Measurements from ENCODE around the gene GUCY2D.
A peak's percentile ranks its signal among the peaks of the same experiment; 100 is the strongest.
"Not testable (repeated sequence)": the region's sequence is repeated elsewhere in the genome, so short reads cannot be mapped to it uniquely, and the experiment has no call there.

GUCY2D gene

DNA sequence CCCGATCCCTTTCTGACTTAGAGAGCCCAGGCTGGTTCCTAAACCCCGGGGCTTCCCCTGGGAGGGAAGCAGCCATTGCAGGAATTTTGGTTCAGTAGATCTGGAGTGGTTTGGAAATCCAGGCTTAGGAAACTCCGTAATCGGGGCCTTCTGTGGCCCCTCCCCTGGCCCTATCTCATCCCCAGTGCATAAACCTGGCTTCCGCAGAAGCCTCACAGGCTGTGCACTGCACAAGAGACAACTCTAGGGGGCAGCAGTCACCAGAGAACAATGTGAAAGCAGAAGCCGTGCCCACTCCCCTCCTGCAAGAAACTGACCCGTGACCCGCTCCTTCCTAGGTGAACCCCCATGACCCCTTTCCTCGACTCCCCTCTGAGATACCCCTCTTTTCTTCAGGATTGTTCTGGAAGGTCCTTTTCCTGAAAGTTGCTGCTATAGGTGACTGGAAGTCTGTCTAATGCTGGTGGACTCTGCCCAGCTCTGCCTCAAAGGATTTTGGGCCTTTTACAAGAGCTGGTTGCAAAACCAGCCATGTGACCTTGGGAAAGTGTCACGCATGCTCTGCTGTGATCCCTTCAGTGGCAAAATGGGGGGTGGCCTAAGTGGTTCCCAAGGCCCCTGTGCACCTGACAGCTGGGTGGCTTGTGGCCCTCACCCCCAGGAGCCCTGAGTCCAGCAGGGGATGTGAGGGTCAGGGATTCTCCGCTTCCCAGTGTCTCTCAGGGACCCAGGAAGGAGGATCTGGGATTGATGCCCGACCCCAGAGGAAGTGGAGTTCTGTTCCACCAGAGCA, 14.4 kb downstream of the GUCY2D start:
- DNase-seq (ENCODE audit: low read depth), result peak; percentile 15

DNA sequence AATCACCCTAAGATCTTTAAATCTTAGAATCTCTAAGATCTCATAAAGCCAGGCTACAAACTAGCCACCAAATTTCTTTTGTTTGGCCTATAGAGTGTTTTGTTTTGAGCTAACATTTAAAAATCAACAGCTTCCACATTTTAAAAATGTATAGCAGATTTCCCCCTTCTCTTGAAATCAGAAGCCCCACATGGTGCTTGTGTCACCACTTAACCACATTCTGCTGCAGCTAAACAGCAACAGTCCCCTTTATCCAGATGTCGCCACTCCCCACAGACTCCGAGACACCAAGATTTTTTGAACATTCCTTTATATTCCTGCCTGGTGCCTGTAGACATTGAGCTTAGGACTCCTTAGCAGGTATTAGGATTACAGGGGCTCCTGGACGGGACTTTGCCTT, 16.0 kb downstream of the GUCY2D start:
- DNase-seq (ENCODE audit: low read depth), result no peak

DNA sequence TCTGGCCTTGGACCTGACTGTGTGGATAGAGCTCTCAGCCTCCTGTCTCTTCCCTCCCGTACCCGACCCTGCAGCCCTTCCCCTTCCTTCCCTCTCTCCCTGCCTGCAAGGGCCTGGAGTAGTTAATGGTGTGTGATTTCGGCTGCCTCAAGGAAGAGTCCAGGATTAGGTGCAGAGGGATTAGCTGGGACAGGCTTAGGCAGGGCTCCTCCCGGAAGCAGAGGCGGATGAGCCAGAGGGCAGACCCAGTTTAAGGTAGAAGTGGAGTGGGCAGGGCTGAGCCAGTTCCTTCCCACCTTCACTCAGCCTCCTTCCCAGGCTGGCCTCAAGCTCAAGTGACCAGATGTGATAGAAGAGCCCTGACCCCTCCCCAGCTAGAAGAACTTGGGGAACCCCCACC, 16.8 kb downstream of the GUCY2D start:
- DNase-seq (ENCODE audit: low read depth), result no peak

DNA sequence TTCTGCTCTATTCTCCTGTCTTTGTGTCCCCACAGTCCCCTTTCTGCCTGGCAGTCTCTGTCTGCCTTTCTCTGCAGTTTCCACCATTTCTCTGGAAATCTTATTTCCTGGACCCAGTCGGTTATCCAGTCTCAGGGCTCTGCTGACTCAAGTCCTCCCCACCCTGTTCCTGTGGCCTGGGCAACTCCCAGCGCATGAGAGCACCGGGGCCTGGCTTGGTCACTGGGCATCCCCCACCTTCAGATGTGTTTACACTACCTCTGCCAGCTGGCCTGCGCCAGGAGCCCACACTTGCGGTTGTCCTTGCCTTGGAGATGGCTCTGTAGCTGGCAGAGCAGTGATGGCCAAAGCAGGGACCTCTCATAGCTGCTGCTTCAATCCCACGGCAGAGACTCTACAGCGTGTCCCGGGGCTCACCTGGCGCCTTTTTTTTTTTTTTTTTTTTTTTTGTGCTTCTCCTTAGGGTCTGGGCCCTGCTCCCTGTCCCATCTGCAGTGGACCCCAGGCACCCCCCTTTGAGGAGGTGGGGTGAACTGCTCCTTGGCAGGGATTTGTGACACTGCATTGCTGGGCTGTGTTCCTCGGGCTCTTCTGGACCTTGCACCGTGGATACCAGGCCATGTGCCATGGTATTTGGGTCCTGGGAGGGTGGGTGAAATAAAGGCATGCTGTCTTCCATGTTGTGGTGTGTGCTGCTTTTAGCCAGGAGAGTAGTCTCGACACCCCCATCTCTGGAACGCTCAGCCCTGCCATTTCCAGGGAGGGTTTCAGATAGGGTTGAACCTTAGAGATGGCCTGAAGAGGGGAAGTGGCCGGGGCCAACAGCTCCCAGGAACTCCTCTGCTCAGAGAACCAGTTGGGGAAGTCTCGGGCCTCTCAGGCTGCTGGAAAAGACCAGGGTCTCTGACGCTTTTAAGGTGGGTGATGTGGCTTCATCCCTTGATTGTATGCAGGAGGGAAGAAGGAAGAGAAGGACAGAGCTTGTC, 17.5 kb downstream of the GUCY2D start:
- no peak for DNase-seq (ENCODE audit: low read depth)

DNA sequence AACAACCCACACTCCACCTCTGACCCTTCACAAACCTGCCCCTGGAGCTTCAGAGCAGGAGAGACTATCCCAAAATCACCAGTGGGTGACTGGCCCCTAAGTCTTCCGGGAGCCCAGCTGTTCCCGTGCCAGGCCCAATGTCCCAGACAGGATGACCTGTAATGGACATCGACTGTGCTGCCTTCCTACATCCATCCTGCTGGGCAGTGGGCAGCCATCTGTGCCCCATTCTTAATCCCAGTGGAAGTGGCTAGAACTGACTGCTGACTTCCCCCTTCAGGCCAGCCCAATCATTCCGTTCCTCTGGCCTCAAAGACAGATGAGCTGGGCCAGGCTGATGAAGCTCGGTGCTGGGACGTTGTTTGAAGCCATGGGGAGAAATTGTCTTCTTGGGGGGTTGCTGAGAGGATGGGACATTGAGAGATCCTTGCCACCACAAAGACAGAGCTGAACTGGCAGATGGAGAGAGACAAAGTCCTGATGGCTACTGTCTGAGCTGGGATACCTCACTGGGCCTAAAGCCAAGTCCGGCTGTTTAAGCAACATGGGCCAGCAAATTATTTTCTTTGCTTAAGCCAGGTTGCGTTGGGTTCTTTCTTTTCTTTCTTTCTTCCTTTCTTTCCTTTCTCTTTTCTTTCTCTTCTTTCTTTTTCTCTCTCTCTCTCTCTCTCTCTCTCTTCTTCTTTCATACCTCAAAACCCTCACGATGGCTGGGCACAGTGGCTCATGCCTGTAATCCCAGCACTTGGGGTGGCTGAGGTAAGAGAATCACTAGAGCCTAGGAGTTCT, 18.6 kb downstream of the GUCY2D start:
- DNase-seq (ENCODE audit: low read depth), result no peak

DNA sequence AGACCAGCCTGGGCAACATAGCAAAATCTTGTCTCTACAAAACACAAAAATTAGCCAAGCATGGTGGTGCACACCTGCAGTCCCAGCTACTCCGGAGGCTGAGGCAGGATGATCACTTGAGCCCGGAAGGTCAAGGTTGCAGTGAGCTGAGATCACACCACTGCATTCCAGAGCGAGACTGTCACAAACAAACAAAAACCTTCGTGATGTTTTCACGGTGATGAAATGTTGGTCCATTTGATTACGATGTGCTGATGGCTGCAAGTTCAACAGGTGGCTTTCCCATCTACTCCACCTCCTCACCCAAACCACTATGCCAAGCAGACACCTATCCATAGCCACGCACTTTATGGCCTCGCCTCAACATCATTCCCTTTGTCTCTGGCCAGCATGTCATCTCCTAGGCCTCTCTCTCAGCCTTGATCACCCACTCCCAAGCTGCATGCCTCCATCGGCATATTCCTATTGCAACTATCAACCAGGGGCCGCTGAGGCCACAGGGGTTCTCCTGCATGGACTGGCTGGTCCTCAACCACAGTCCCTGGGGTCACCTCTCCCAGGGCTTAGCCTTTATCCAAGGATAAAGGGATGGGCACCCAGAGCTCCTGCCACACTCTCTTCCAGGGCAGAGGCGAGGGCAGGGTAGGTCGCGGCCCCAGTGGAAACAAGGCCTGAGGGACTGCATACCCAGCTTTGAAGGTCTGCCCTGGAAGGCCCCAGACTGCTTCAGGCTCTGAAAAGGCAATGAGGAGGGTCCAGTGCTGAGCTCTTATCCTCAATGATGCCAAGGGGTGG, 19.3 kb downstream of the GUCY2D start:
- DNase-seq (ENCODE audit: low read depth), result no peak

DNA sequence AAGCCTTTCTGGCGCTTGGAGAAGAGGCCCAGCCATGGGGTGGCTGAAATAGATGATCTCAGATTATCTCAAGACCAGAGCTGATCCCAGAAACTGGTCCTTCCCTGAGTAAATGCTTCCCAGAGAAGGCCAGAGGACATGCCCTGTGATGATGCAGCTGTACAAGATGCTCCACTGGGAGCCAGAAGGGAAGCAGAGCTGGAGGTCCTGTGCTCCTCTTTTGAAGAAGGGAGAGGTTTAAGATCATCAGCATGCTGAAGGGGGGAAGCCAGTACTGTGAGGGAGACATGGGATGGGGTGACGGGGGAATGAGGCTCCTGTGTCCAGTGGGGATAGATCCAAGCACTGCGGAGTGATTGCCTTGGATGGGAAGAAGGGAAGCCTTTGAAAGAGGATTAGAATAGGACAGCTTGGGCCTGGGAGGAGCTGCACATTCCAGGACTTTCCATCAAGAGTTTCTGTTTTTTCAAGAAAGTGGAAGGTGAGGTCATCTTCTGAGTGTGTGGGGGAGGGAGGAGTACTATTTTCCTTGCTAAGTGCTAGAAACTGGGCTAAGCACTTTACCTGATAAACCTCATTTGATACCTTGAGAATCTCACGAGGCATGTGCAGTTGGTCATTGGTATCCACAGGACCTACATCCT, 20.1 kb downstream of the GUCY2D start:
- no peak for DNase-seq (ENCODE audit: low read depth)

DNA sequence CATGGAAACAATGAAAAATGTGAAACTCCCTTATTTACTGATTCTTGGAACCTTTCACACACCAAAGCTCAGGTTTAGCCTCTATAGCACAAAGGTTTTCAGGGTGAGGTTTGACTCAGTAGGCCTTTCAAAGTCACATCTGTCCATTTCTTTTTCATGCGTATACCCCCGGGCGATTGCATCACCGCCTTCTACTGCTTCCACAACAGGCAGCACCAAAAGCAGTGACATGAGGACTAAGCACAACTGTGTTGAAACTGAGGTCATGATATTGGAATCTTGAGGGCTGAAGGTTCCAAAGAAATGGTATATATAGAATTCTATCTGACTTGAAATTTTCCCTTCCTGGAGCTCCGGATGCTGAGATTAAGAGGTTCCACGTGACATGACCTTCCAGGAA, 21.7 kb downstream of the GUCY2D start:
- DNase-seq (ENCODE audit: low read depth), result not testable (repeated sequence)

DNA sequence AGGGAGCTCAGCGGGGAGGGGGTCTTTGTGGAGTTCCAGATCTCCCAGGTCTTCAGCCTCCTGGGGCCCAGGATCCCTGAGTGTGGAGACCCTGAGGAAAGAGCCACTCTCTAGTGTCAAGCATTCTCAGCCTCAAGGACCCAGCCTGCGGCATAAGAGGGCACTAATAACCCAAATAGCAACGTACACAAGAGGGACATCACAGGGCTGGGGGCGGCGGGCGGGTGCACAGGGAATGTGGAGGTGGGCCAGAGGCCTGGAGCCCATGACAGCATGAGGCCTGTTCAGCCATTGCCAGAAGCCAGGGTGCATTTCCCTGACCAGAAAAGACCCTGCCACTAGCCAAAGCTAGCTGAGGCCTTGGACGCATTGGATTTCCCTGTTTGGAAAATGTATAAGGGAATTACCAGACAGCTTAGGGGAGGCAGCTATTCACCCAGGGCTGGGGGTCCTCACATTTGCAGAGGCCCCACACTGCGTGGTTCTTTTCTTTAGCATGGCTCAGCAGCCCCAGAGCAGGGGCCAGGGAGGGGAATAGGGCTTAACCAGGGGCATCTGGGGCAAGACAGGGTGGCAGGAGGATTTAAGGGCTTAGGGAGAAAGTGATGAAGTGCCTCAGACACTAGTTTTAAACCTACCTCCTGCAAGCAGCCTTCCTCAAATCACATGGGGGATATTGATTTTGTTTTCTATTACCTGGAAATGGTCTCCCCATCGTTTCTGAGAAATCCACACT, 22.9 kb downstream of the GUCY2D start:
- no peak for DNase-seq (ENCODE audit: low read depth)

DNA sequence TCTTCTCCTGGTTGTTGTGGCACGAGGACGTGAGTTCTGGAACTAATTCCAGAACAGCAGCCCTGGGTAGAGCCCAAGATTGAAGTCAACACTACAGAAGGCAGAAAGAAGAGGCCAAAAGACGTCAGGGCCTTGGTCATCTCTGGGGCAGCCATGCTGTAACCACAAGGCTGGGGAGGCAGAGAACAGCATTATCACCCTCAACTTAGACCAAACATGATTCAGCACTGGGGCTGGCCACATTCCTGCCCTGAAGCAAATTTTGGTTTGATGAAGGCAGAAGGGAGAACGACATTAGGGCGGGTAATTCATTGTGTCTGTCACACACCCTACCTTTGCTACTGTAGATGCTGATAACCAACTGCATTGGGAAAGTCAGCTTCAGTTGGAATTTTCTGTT, 26.7 kb downstream of the GUCY2D start:
- no peak for DNase-seq (ENCODE audit: low read depth)

DNA sequence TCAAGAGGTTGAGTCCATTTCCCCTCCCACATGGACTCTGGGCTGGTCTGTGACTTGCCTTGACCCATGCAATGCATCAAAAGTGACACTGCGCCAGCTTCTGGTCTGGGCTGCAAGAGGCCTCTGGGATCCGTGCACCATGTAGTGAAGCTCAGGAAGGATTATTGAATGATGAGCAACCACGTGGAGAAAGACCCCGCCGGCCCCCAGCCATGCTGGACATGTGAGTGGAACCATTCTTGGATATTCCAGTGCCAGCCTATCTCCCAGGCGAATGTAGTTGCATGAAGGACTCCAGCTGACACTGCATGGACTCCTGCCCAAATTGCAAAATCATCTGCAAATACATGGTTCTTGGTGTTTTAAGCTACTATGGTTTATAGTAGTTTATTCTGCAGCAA, 28.8 kb downstream of the GUCY2D start:
- no peak for DNase-seq (ENCODE audit: low read depth)

DNA sequence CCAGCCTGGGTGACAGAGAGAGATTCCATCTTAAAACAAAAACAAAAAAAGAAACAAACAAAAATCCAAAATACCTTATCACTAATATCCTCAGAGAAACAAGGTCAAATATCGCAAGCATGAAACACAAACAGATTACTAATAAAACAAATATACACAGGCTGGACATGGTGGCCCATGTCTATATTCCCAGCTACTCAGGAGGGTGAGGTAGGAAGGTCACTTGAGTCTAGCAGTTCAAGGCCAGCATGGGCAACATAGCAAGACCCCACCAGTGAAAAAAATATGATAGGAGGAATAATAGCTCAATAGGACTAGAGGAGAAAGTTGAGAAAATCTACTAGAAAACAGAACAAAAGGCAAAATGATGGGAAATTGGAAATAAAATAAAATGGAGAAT, 29.5 kb downstream of the GUCY2D start:
- DNase-seq (ENCODE audit: low read depth), result no peak

DNA sequence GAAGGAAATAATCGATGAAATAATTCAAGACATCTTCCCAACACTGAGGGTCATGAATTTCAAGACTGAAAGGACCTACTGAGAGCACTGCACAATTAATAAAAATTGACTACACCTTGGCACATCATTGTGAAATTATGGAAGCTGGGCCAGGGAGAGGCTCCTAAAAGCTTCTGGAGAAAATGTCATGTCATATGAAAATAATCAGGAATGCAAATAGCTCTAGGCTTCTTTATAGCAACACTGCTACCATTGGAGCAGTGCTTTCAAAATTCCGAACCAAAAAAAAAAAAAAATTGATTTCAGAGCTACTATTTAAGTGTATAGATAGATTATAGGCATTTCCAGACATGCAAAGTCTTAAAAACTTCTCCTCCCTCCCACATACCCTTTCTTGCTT, 30.0 kb downstream of the GUCY2D start:
- DNase-seq (ENCODE audit: low read depth), result no peak

DNA sequence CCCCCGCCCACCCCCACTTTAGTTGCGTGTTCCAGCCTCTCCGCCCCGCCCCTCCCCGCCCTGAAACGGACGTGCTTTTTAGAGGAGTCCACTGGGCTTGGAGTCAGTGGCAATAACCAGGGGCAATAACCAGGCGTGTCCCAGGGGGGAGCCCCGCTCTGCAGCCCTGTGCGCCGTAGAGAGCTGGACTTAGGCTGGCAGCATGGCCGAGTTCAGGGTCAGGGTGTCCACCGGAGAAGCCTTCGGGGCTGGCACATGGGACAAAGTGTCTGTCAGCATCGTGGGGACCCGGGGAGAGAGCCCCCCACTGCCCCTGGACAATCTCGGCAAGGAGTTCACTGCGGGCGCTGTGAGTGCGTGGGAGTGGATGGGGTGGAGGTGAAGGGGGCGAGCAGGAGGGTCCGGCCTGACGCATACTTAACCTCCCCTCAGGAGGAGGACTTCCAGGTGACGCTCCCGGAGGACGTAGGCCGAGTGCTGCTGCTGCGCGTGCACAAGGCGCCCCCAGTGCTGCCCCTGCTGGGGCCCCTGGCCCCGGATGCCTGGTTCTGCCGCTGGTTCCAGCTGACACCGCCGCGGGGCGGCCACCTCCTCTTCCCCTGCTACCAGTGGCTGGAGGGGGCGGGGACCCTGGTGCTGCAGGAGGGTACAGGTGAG, 36.7 kb downstream of the GUCY2D start, which contains the start of gene ALOX15B:
Gene ALOX15B (plus strand): TSS at position 106 of the 657 bp plus-strand sequence. CDS start 97 bp downstream, at position 203.
- no peak for DNase-seq (ENCODE audit: low read depth)

DNA sequence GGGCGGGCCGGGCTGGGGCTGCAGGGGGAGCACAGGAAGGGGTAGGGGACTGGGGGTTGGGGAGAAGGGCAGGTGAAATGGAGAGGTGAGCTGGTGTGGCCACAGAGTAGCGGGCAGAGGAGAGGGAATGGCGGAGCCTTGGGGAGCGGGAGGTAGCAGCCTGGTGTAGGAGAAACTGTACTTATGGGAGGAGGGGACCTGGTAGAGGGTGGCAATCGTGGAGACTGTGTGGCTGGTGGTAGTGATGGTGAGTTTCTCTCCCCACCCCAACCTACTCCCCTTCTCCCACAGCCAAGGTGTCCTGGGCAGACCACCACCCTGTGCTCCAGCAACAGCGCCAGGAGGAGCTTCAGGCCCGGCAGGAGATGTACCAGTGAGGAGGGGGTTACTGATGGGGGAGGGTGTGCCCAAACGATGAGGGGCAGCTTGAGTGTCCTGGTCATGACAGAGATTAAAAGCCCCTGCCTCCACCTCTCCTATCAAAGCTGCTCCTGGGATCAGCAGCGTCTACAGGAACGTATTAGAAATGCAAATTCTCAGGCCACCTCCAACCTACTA, 37.3 kb downstream of the GUCY2D start:
- DNase-seq (ENCODE audit: low read depth), result no peak

DNA sequence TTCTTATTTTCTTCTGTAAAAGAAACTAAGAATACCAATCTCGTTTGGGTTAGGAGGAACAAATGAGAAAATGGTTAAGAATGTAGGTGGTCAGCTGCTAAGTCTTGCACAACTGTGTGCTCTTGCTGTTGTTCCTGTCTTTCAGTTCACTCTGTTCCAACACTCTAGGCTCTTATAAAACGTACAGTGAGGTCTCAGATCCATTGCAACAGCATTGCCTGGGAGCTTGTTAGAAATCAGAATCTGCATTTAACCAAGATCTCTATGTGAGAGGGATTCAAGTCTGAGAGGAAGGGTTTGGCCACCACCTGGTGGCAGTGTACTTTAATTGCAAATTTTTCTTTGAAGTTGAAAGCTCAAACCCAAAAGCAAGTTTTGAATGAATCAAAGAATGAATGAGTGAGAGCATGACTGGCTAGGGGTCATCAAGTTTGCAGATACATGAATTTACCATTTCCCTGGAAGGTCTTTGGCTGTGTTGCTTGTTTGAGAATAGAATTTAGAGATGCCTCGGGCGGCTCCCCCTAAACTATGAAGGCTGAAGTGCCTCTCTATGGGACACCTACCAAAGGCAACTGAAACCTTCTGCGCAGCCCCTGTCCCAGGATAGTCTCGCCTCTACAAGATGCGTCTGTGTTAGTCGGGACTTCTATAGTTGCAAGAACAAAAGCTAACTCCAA, 39.0 kb downstream of the GUCY2D start:
- DNase-seq (ENCODE audit: low read depth), result peak; percentile 83

DNA sequence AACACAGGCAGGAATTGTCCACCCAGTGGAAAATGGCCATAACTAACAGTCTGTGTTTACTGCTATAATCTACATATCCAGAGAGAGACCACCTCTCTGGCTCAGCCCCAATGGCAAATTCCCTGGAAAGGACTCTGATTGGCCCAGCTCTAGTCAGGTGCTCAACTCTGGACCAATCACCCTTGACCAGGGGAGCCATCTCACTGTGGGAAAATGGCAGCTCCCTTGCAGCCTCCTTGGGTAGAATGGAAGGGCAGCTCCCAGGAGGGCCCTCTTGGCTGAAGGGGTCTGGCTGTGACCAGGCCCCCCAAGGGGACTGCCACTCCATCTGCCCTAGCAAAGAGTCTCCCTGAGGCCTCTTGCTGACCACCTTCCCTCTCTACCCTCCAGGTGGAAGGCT, 39.6 kb downstream of the GUCY2D start:
- DNase-seq (ENCODE audit: low read depth), result no peak

Data from fibroblast of gingiva (primary cell).